CD1c-positive myeloid dendritic cell (primary cell): Measurements from ENCODE around the gene PAWR.
A peak's percentile ranks its signal among the peaks of the same experiment; 100 is the strongest.
"Not testable (repeated sequence)": the region's sequence is repeated elsewhere in the genome, so short reads cannot be mapped to it uniquely, and the experiment has no call there.

Experiments used
- DNase-seq: peaks from one replicate; pipeline ENCODE4 v3.0.0-alpha.2; 2016; ENCODE audit errors: extremely low spot score

The PAWR gene

DNA sequence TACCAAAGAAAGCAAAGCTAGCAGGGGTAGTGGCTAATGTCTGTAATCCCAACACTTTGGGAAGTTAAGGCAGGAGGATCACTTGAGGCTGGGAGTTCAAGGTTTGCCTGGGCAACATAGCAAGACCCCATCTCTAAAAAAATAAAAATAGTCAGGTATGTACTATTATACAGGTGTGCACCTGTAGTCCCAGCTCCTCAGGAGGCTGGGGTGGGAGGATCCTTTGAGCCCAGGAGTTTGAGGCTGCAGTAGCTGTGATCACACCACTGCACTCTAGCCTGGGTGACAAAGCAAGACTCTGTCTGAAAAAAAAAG lies 142.2 kb downstream of the PAWR start:
- DNase-seq = no peak

DNA sequence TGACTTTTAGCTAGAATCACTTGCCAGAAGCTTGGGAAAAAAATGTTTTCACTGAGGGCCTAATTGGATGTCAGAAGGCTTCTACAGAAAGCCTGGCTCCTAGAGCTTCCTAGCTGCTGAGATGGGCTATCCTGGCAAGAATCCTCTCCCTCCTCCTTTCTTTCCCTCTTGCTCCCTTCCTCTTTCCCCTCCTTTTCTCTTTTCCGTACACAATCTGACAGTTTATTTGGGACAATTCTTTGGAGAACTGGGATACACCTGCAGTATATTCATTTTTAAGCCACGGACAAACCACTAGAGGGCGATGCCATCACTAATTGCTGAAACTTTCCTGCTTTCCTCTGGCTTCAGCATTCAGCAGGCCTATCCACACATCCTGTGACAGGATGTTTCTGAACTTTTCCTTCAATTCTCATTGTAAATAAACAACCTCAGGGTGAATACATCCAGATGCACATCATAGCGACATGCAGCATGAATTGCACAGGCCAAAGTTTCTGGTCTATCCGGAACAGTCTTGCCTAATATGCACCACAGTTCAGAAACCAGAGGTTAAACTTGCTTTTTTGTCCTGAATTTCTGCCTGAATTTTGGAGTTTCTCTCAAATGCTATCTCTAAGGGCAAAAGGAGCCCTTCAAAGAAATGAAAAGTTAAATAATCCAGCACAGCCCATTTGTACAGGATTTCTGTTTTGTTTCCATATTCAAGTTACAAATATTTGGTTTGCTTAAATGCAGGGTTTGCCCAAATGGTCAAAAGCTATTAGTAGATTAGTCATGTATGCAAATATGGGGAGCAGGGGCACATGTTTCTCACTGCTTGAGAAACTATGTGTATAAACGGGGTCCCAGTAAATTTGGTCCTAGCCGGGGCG lies 142.8 kb downstream of the PAWR start:
- DNase-seq = peak; percentile 29

DNA sequence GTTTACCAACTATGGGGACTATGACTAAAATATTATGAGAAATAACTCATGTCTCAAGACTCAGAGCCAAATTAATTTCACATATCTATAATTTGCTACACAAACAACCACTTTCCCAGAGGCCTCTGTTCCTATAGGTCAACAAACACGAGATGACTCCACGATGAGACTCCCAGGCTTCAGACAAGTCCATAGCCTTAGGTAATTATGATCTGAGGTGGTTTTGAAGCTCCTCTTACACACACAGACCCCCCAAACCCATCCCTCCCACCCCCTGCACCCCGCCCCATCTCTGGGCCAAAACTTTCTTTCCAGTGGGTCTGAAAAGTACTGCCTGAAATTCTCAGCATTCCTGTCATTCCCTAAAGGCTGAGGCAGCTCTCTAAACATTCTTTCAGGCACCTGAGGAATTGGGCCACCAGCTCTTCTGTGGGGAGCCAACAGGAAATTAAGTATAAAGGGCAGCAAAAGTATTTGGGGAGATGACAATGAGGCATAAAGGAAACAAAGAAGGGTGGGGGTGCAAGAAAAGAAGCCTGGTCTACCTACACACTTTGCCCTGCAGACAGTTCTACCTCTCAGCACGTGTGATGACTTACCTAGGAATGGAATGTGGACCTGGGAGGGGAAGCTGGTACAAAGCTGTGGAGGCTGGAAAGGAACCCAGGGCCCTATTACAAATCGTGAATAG lies 143.6 kb downstream of the PAWR start:
- DNase-seq = no peak

DNA sequence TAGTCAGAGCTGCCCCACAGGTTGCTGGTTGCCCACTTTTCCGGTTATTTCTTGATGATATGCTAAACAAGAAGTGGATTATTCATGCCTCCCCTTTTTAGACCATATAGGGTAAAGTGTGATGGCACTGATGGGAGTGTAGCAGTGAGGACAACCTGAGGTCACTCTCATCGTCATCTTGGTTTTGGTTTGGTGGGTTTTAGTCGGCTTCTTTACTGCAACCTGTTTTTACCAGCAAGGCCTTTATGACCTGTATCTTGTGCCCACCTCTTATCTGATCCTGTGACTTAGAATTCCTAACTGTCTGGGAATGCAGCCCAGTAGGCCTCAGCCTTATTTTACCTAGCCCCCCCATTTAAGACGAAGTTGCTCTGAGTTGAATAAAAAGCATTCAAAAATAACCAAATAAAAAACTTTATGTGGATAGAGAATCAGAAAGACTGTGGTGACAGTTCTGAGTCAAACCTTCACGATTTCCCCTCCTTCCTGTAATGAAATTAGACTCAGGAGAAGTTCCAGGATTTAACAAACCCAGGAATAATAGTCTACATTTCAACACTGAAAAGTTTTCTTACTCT lies 144.2 kb downstream of the PAWR start:
- no peak for DNase-seq

DNA sequence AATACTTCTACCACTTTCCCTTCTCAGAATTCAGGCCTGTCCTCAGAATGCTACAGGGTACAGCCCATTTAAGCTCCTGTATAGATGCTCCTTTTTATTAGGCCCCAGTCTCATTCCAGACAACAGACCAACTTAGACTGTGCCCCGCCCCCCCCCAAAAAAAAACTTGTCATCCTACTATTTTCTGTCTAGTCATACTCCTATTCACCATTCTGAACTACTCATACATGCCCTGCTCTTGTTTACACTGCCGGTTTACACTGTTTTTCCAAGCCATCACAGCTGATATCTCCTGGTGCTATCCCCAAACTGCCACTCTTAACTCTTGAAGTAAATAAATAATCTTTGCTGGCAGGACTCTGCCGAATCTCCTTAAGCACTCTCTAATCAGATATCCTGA lies 146.3 kb downstream of the PAWR start:
- not testable (repeated sequence) for DNase-seq

DNA sequence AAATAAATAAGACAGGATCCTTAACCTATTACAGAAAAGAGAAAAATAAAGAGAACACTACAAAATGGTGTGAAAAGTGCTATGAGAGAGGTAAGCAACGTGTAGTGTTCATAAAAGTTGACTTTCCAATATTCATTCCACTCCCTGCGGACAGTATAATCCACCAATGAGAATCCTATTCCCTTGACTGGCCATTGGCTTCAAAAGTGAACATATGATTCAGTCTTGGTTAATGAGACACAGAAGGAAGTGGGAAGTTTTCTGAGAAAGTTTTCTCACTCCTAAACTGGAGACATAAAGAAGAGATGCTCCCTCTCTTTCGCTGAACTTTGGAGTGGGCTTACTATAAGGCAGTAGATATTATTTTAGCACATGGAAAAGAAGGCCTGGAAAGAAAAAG lies 153.1 kb downstream of the PAWR start:
- no peak for DNase-seq

DNA sequence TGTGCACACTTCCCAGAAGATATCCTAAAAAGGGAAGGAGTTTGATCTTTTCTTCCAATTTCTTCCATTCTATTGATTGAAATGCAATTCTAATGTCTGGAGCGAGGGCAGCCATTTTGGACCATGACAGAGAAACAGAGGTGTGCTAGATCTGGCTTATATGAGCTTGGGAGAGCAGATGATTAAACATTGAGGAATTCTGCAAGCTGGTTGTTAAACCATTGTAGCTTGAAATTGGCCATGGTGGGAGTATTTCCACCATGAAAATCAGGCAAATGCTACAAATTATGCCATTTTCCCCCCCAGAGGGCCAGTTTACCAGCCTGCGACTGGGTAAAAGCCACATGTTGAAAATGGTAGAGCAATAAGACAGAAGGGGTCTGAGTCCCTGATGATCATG lies 155.0 kb downstream of the PAWR start:
- no peak for DNase-seq
